ENCODE data around the gene NAT10. TPM values are rescaled to one million over a fixed set of nuclear protein-coding genes. Genes with fewer than 3 reads are reported as not detected.

The NAT10 gene
- total RNA-seq, 1 experiment from 2014 or later, result 75.5 TPM

DNA sequence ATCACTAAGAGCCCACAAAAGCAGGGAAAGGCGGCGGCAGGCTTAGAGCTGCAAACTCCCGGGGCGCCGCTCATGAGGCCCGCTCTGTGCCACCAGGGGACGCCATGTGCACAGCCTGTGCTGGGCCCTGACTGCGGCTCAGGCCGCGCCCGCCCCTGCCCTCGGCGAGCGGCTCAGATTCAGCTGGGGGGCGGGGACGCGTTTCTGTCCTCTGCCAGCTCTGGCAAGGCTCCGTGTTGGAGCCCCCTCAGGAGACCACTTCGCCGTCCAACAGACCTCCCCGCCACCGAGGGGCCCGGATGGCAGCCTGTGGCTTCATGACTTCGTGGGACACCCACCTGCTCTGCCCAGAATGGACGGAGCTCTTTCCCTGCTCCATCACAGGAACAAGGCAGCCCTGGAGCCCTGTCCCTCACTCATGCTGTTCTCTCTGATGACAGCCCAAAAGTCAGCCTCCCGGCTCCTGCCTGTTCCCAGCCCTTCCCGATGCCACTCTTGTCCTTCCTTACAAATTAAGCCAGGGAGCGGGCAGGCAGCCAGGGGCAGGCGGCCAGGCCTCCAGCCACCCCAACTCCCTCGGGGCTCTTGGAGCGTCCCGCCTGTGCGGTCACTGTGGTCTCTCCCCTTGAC lies 69.1 kb downstream of the NAT10 start (continued):
- TF ChIP-seq, protein P1, sequence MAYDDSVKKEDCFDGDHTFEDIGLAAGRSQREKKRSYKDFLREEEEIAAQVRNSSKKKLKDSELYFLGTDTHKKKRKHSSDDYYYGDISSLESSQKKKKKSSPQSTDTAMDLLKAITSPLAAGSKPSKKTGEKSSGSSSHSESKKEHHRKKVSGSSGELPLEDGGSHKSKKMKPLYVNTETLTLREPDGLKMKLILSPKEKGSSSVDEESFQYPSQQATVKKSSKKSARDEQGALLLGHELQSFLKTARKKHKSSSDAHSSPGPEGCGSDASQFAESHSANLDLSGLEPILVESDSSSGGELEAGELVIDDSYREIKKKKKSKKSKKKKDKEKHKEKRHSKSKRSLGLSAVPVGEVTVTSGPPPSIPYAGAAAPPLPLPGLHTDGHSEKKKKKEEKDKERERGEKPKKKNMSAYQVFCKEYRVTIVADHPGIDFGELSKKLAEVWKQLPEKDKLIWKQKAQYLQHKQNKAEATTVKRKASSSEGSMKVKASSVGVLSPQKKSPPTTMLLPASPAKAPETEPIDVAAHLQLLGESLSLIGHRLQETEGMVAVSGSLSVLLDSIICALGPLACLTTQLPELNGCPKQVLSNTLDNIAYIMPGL (CRISPR knock-in tag; IDR thresholded peaks at IDR 0.05), result peak; percentile 79; the same call in 1 of the 2 replicates
- TF ChIP-seq ZNF425 (CRISPR knock-in tag; conservative IDR thresholded peaks at IDR 0.05) (no peak), MAX (CRISPR knock-in tag; IDR thresholded peaks at IDR 0.05) (peak; percentile 73), CTCF (IDR thresholded peaks at IDR 0.05) (peak; percentile 67), SP1 (CRISPR knock-in tag; conservative IDR thresholded peaks at IDR 0.05) (peak; percentile 70; the same call in 1 of the 2 replicates), ETV6 (CRISPR knock-in tag; IDR thresholded peaks at IDR 0.05) (peak; percentile 18; the same call in 1 of the 2 replicates)

GRCh38 chr11:34175284-34176019 lies 70.0 kb downstream of the NAT10 start:
- CTCF ChIA-PET, result interaction anchor here (1.1 to 5.6 kb wide), 22 partner anchors 11 to 337 kb away, joined by 3 to 236 read pairs (median 19); partner anchors contain the start of genes ABTB2 and ELF5
- Mint-ChIP-seq H3K9me3 (no peaks in the 10 kb centered on the region), H3K4me3 (no peak overlapping the region)
- no peak for TF ChIP-seq ZNF416 (CRISPR knock-in tag; IDR thresholded peaks at IDR 0.05)
- no peak for TF ChIP-seq GTF2I (CRISPR knock-in tag; conservative IDR thresholded peaks at IDR 0.05)
- TF ChIP-seq ZNF423 (CRISPR knock-in tag; IDR thresholded peaks at IDR 0.05), result no peak
- TF ChIP-seq SOX15 (CRISPR knock-in tag; IDR thresholded peaks at IDR 0.05), result no peak
- TF ChIP-seq SMAD4 (CRISPR knock-in tag; IDR thresholded peaks at IDR 0.05), result no peak
- TF ChIP-seq ZBTB21 (CRISPR knock-in tag; IDR thresholded peaks at IDR 0.05; ENCODE audit: borderline replicate concordance), result no peak
- no peak for TF ChIP-seq HMGA2 (CRISPR knock-in tag; IDR thresholded peaks at IDR 0.05)
- TF ChIP-seq ZNF396 (CRISPR knock-in tag; IDR thresholded peaks at IDR 0.05; ENCODE audit: borderline replicate concordance), result no peak
- no peak for TF ChIP-seq NFATC4 (CRISPR knock-in tag; IDR thresholded peaks at IDR 0.05)
- TF ChIP-seq, protein P2, sequence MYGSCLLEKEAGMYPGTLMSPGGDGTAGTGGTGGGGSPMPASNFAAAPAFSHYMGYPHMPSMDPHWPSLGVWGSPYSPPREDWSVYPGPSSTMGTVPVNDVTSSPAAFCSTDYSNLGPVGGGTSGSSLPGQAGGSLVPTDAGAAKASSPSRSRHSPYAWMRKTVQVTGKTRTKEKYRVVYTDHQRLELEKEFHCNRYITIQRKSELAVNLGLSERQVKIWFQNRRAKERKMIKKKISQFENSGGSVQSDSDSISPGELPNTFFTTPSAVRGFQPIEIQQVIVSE (CRISPR knock-in tag; IDR thresholded peaks at IDR 0.05; ENCODE audit: borderline replicate concordance), result no peak
- TF ChIP-seq, protein P3, sequence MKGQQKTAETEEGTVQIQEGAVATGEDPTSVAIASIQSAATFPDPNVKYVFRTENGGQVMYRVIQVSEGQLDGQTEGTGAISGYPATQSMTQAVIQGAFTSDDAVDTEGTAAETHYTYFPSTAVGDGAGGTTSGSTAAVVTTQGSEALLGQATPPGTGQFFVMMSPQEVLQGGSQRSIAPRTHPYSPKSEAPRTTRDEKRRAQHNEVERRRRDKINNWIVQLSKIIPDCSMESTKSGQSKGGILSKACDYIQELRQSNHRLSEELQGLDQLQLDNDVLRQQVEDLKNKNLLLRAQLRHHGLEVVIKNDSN (CRISPR knock-in tag; IDR thresholded peaks at IDR 0.05), result no peak
- no peak for TF ChIP-seq ATF6 (CRISPR knock-in tag; IDR thresholded peaks at IDR 0.05)
- TF ChIP-seq, protein P4, sequence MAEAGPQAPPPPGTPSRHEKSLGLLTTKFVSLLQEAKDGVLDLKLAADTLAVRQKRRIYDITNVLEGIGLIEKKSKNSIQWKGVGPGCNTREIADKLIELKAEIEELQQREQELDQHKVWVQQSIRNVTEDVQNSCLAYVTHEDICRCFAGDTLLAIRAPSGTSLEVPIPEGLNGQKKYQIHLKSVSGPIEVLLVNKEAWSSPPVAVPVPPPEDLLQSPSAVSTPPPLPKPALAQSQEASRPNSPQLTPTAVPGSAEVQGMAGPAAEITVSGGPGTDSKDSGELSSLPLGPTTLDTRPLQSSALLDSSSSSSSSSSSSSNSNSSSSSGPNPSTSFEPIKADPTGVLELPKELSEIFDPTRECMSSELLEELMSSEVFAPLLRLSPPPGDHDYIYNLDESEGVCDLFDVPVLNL (CRISPR knock-in tag; IDR thresholded peaks at IDR 0.05; ENCODE audit: borderline replicate concordance, low read depth), result no peak
- no peak for TF ChIP-seq ZNF317 (CRISPR knock-in tag; IDR thresholded peaks at IDR 0.05; ENCODE audit: borderline replicate concordance, low read depth)
- TF ChIP-seq, protein P5, sequence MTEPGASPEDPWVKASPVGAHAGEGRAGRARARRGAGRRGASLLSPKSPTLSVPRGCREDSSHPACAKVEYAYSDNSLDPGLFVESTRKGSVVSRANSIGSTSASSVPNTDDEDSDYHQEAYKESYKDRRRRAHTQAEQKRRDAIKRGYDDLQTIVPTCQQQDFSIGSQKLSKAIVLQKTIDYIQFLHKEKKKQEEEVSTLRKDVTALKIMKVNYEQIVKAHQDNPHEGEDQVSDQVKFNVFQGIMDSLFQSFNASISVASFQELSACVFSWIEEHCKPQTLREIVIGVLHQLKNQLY (CRISPR knock-in tag; IDR thresholded peaks at IDR 0.05), result no peak
- TF ChIP-seq ATF3 (CRISPR knock-in tag; conservative IDR thresholded peaks at IDR 0.05), result no peak

More at GRCh38 chr11:34175284-34176019, 70.0 kb downstream of the NAT10 start:
- H3K27me3 Mint-ChIP-seq (ENCODE audit: low read depth), result no peaks in the 10 kb centered on the region
- no peak for DNase-seq (ENCODE audit: low spot score)
- no peak for ATAC-seq
- POLR2A ChIA-PET, result interaction anchor here (1.6 kb wide), 1 partner anchor 182 kb away, joined by 33 read pairs; the partner anchor contains the start of gene ABTB2
- peaks cover 10% of the 10 kb centered on the region; the same call in 1 of the 2 replicates for H3K4me1 Mint-ChIP-seq
- no peak overlapping the region for H3K27ac Mint-ChIP-seq
- no peaks in the 10 kb centered on the region for H3K36me3 Mint-ChIP-seq

Data from WTC11 (cell line).